IgD-negative memory B cell (primary cell): ENCODE measurements around the gene NDUFV1. TPM values are rescaled to one million over a fixed set of nuclear protein-coding genes. Genes with fewer than 3 reads are reported as not detected.
"Not testable (repeated sequence)": the region's sequence is repeated elsewhere in the genome, so short reads cannot be mapped to it uniquely, and the experiment has no call there.

Experiments
- H3K27ac Mint-ChIP-seq, 3 donors: one replicate each; pipeline ENCODE4 v1.8.0; 2020 to 2022; ENCODE audit warnings: mild to moderate bottlenecking in 3 of 3, mixed read lengths in 3 of 3, moderate library complexity in 1 of 3
- H3K27me3 Mint-ChIP-seq: one replicate; pipeline ENCODE4 v1.8.0; 2021; ENCODE audit warnings: mixed read lengths
- H3K36me3 Mint-ChIP-seq: one replicate; pipeline ENCODE4 v1.8.0; 2020; ENCODE audit warnings: mild to moderate bottlenecking, mixed read lengths
- H3K4me1 Mint-ChIP-seq, 3 donors: one replicate each; pipeline ENCODE4 v1.8.0; 2020 to 2022; ENCODE audit warnings: mixed read lengths in 3 of 3, mild to moderate bottlenecking in 1 of 3
- H3K4me3 Mint-ChIP-seq, 4 donors: one replicate each; pipeline ENCODE4 v1.8.0; 2020 to 2022; ENCODE audit warnings: mild to moderate bottlenecking in 4 of 4, mixed read lengths in 4 of 4, moderate library complexity in 3 of 4
- H3K9me3 Mint-ChIP-seq, 3 donors: one replicate each; pipeline ENCODE4 v1.8.0; 2020 to 2021; ENCODE audit warnings: mixed read lengths in 3 of 3, mild to moderate bottlenecking in 1 of 3
- polyA plus RNA-seq: library from polyadenylated mRNA; unstranded; fragments of 300-500 nt; fragmentation: Illumina TruSeq; gene quantifications from one replicate; pipeline ENCODE4 v1.2.3, GENCODE V29; 2021

The NDUFV1 gene
- polyA plus RNA-seq, 1 donor from 2014 or later: 121 TPM

- H3K27me3 Mint-ChIP-seq: peaks cover 1% of the 10 kb centered on the region
- H3K36me3 Mint-ChIP-seq: peaks cover 10% of the 10 kb centered on the region
- H3K9me3 Mint-ChIP-seq: no peaks in the 10 kb centered on the region
- peaks cover 12 to 16% (median 14%) of the 10 kb centered on the region in 3 donors for H3K4me1 Mint-ChIP-seq
- peak overlapping the region in 1 of 3 donors; percentile 87 for H3K27ac Mint-ChIP-seq
- peak overlapping the region in 2 of 4 donors; percentile 32 to 66 for H3K4me3 Mint-ChIP-seq
These were observed 6.0 kb downstream of the NDUFV1 start for GRCh38 chr11:67612751-67613150.

GRCh38 chr11:67613313-67613959, 6.7 kb downstream of the NDUFV1 start:
- Mint-ChIP-seq H3K4me3 (peak overlapping the region in 3 of 4 donors; percentile 79 to 93 (median 86)), H3K4me1 (peaks cover 12 to 16% (median 14%) of the 10 kb centered on the region in 3 donors), H3K27me3 (peaks cover 1% of the 10 kb centered on the region), H3K36me3 (peaks cover 12% of the 10 kb centered on the region), H3K27ac (peak overlapping the region; percentile 87 to 100 (median 97)), H3K9me3 (no peaks in the 10 kb centered on the region)

- H3K4me1 Mint-ChIP-seq: peaks cover 8 to 16% (median 13%) of the 10 kb centered on the region in 3 donors
- H3K4me3 Mint-ChIP-seq: peak overlapping the region; percentile 75 to 93 (median 82)
- H3K27me3 Mint-ChIP-seq: peaks cover 1% of the 10 kb centered on the region
- no peaks in the 10 kb centered on the region for H3K9me3 Mint-ChIP-seq
- peaks cover 8% of the 10 kb centered on the region for H3K36me3 Mint-ChIP-seq
- H3K27ac Mint-ChIP-seq: peak overlapping the region; percentile 87 to 100 (median 97)
These were observed 7.4 kb downstream of the NDUFV1 start for GRCh38 chr11:67613960-67614715.

GRCh38 chr11:67614730-67615714, 8.3 kb downstream of the NDUFV1 start:
- H3K4me3 Mint-ChIP-seq: peak overlapping the region; percentile 75 to 93 (median 82)
- H3K36me3 Mint-ChIP-seq: peaks cover 8% of the 10 kb centered on the region
- H3K4me1 Mint-ChIP-seq: peaks cover 6 to 16% (median 13%) of the 10 kb centered on the region in 3 donors
- H3K9me3 Mint-ChIP-seq: no peaks in the 10 kb centered on the region
- peak overlapping the region; percentile 87 to 100 (median 97) for H3K27ac Mint-ChIP-seq
- H3K27me3 Mint-ChIP-seq: peaks cover 3% of the 10 kb centered on the region

GRCh38 chr11:67615728-67616430, 9.1 kb downstream of the NDUFV1 start:
- no peak overlapping the region for H3K27ac Mint-ChIP-seq
- H3K27me3 Mint-ChIP-seq: peaks cover 4% of the 10 kb centered on the region
- H3K9me3 Mint-ChIP-seq: no peaks in the 10 kb centered on the region
- H3K4me1 Mint-ChIP-seq: peaks cover 6 to 16% (median 13%) of the 10 kb centered on the region in 3 donors
- H3K4me3 Mint-ChIP-seq: peak overlapping the region in 3 of 4 donors; percentile 48 to 68 (median 65)
- H3K36me3 Mint-ChIP-seq: peaks cover 8% of the 10 kb centered on the region

- H3K36me3 Mint-ChIP-seq: peaks cover 8% of the 10 kb centered on the region
- peak overlapping the region in 3 of 4 donors; percentile 15 to 68 (median 65) for H3K4me3 Mint-ChIP-seq
- peak overlapping the region in 2 of 3 donors; percentile 36 to 39 for H3K27ac Mint-ChIP-seq
- no peaks in the 10 kb centered on the region for H3K9me3 Mint-ChIP-seq
- H3K27me3 Mint-ChIP-seq: peaks cover 4% of the 10 kb centered on the region
- peaks cover 6 to 16% (median 13%) of the 10 kb centered on the region in 3 donors for H3K4me1 Mint-ChIP-seq
These were observed 9.9 kb downstream of the NDUFV1 start for GRCh38 chr11:67616431-67617242.

- Mint-ChIP-seq H3K36me3 (peaks cover 4% of the 10 kb centered on the region), H3K9me3 (no peaks in the 10 kb centered on the region), H3K27ac (peak overlapping the region in 1 of 3 donors; percentile 43), H3K27me3 (peaks cover 4% of the 10 kb centered on the region), H3K4me3 (peak overlapping the region in 1 of 4 donors; percentile 15), H3K4me1 (peaks cover 6 to 15% (median 13%) of the 10 kb centered on the region in 3 donors)
These were observed 10.7 kb downstream of the NDUFV1 start for GRCh38 chr11:67617243-67617953.

GRCh38 chr11:67618901-67619659, 12.3 kb downstream of the NDUFV1 start:
- H3K4me3 Mint-ChIP-seq, H3K9me3 Mint-ChIP-seq, H3K27ac Mint-ChIP-seq, H3K27me3 Mint-ChIP-seq, H3K4me1 Mint-ChIP-seq, H3K36me3 Mint-ChIP-seq: not testable (repeated sequence)

- not testable (repeated sequence) for H3K27ac Mint-ChIP-seq, H3K9me3 Mint-ChIP-seq, H3K27me3 Mint-ChIP-seq, H3K36me3 Mint-ChIP-seq, H3K4me3 Mint-ChIP-seq, H3K4me1 Mint-ChIP-seq
These were observed 13.2 kb downstream of the NDUFV1 start for GRCh38 chr11:67619683-67620618.

- H3K27ac Mint-ChIP-seq: peak overlapping the region in 2 of 3 donors; percentile 19 to 74
- not testable (repeated sequence) for H3K9me3 Mint-ChIP-seq, H3K36me3 Mint-ChIP-seq, H3K4me1 Mint-ChIP-seq, H3K4me3 Mint-ChIP-seq, H3K27me3 Mint-ChIP-seq
These were observed 13.9 kb downstream of the NDUFV1 start for GRCh38 chr11:67620621-67621020.

- not testable (repeated sequence) for H3K36me3 Mint-ChIP-seq, H3K27ac Mint-ChIP-seq, H3K27me3 Mint-ChIP-seq, H3K9me3 Mint-ChIP-seq, H3K4me3 Mint-ChIP-seq, H3K4me1 Mint-ChIP-seq
These were observed 15.2 kb downstream of the NDUFV1 start for GRCh38 chr11:67621928-67622327.

- H3K4me3 Mint-ChIP-seq, H3K27ac Mint-ChIP-seq, H3K4me1 Mint-ChIP-seq, H3K36me3 Mint-ChIP-seq, H3K9me3 Mint-ChIP-seq, H3K27me3 Mint-ChIP-seq: not testable (repeated sequence)
These were observed 16.2 kb downstream of the NDUFV1 start for GRCh38 chr11:67622905-67623304.
